GM21423 (cell line): ENCODE measurements around the gene TARS3.
"Not testable (repeated sequence)": the region's sequence is repeated elsewhere in the genome, so short reads cannot be mapped to it uniquely, and the experiment has no call there.

ENCODE experiments used
- ATAC-seq: cut with Tn5 transposase; IDR thresholded peaks from one replicate; pipeline ENCODE4 v1.9.1; 2021; ENCODE audit warnings: mild to moderate bottlenecking, moderate library complexity; ENCODE audit not compliant: unreplicated experiment

Gene TARS3

GRCh38 chr15:101723874-101724674 is at the start of gene TARS3:
Gene TARS3 (minus strand): TSS chr15:101724473. CDS start chr15:101724387, 86 bp downstream.
- peak; percentile 79 for ATAC-seq

- ATAC-seq = no peak
Measured at GRCh38 chr15:101773496-101774100, 49.3 kb upstream of the TARS3 start.

GRCh38 chr15:101772921-101773320 is 48.6 kb upstream of the TARS3 start:
- no peak for ATAC-seq

- not testable (repeated sequence) for ATAC-seq
Measured at GRCh38 chr15:101767083-101767640, 42.9 kb upstream of the TARS3 start.

- ATAC-seq = no peak
Measured at GRCh38 chr15:101765772-101766456, 41.6 kb upstream of the TARS3 start.

- ATAC-seq = not testable (repeated sequence)
Measured at GRCh38 chr15:101765340-101765671, 41.0 kb upstream of the TARS3 start.

- ATAC-seq = not testable (repeated sequence)
Measured at GRCh38 chr15:101764669-101765339, 40.5 kb upstream of the TARS3 start.

- ATAC-seq = peak; percentile 40
Measured at GRCh38 chr15:101746716-101747082, 22.4 kb upstream of the TARS3 start.

- ATAC-seq = not testable (repeated sequence)
Measured at GRCh38 chr15:101734837-101735236, 10.6 kb upstream of the TARS3 start.

GRCh38 chr15:101733545-101733944 is 9.3 kb upstream of the TARS3 start:
- no peak for ATAC-seq

- no peak for ATAC-seq
Measured at GRCh38 chr15:101732772-101733171, 8.5 kb upstream of the TARS3 start.

- ATAC-seq = no peak
Measured at GRCh38 chr15:101731746-101732145, 7.5 kb upstream of the TARS3 start.

GRCh38 chr15:101727186-101727585 is 2.9 kb upstream of the TARS3 start:
- ATAC-seq = no peak

GRCh38 chr15:101725073-101725472 is 800 bp upstream of the TARS3 start:
- ATAC-seq = no peak

- no peak for ATAC-seq
Measured at GRCh38 chr15:101724675-101725005, 367 bp upstream of the TARS3 start.

GRCh38 chr15:101723171-101723873 is 951 bp downstream of the TARS3 start:
- peak; percentile 52 for ATAC-seq

GRCh38 chr15:101718896-101719295 is 5.4 kb downstream of the TARS3 start:
- no peak for ATAC-seq

GRCh38 chr15:101712078-101712477 is 12.2 kb downstream of the TARS3 start:
- no peak for ATAC-seq

GRCh38 chr15:101710806-101711205 is 13.5 kb downstream of the TARS3 start:
- ATAC-seq = no peak

GRCh38 chr15:101709466-101709865 is 14.8 kb downstream of the TARS3 start:
- no peak for ATAC-seq

- no peak for ATAC-seq
Measured at GRCh38 chr15:101707983-101708382, 16.3 kb downstream of the TARS3 start.
